Uterus (tissue), 4 donors: ENCODE measurements around the gene ADISSP. TPM values are rescaled to one million over a fixed set of nuclear protein-coding genes. Genes with fewer than 3 reads are reported as not detected.

Source experiments
- DNase-seq, 2 donors: peaks; one replicate each; pipeline ENCODE4 v3.0.0-alpha.2; 2019 to 2020
- H3K27ac ChIP-seq, 2 donors: fragments of 200-600 bp; sonication (generic); 1 replicate in 1 of 2; 2 replicates in 1 of 2; pipeline ENCODE4 v1.5.1; 2016 to 2018
- H3K27me3 ChIP-seq, 2 donors: fragments of 200-600 bp; sonication (generic); one replicate each; pipeline ENCODE4 v1.5.1; 2018 to 2019; ENCODE audit warnings: control low read depth in 1 of 2
- H3K36me3 ChIP-seq, 2 donors: fragments of 200-600 bp; sonication (generic); one replicate each; pipeline ENCODE4 v1.5.1; 2019; ENCODE audit warnings: control low read depth in 1 of 2
- H3K4me1 ChIP-seq, 2 donors: fragments of 200-600 bp; sonication (generic); one replicate each; pipeline ENCODE4 v1.5.1; 2018 to 2019; ENCODE audit warnings: control low read depth in 1 of 2
- H3K4me3 ChIP-seq, 2 donors: fragments of 200-600 bp; sonication (generic); 1 replicate in 1 of 2; 2 replicates in 1 of 2; pipeline ENCODE4 v1.5.1; 2018 to 2019; ENCODE audit warnings: mild to moderate bottlenecking in 1 of 2
- H3K9me3 ChIP-seq, 2 donors: fragments of 200-600 bp; sonication (generic); one replicate each; pipeline ENCODE4 v1.5.1; 2019; ENCODE audit warnings: control low read depth in 1 of 2
- POLR2A ChIP-seq, 2 donors: fragments of 450-650 bp; IDR thresholded peaks; one replicate each; pipeline ENCODE4 v1.6.1; 2016; ENCODE audit warnings: antibody characterized with exemption in 2 of 2, mild to moderate bottlenecking in 1 of 2, moderate library complexity in 1 of 2
- intact Hi-C: fragments of 100-400 bp; cut with DNase I; formaldehyde crosslinking; loops from one replicate; pipeline ENCODE4 v1.15.1; 2023; ENCODE audit warnings: low total_unique reads
- total RNA-seq, 4 donors: library from RNA; depleted of rRNA in 3 of 4; stranded (reverse); fragments of >200 nt in 3 of 4; gene quantifications; one replicate each; pipeline versions ENCODE4 v1.1.0 to v1.2.4, GENCODE V29; 2014 to 2023
- TF ChIP-seq, protein P1 (sequence below), 4 experiments: fragments of 200-600 bp in 2 of 4; fragments of 450-650 bp in 2 of 4; sonication (generic) in 2 of 4; IDR thresholded peaks; one replicate each; pipeline ENCODE4 v1.5.1; 2016 to 2019; ENCODE audit warnings: antibody characterized with exemption in 4 of 4, mild to moderate bottlenecking in 2 of 4, moderate library complexity in 1 of 4
- donor health status: DM: yes; HTN: yes; CAD: no.

ADISSP gene
- total RNA-seq, 4 donors from 2014 or later, result 4.1 to 45.9 (median 34.8) TPM

DNA sequence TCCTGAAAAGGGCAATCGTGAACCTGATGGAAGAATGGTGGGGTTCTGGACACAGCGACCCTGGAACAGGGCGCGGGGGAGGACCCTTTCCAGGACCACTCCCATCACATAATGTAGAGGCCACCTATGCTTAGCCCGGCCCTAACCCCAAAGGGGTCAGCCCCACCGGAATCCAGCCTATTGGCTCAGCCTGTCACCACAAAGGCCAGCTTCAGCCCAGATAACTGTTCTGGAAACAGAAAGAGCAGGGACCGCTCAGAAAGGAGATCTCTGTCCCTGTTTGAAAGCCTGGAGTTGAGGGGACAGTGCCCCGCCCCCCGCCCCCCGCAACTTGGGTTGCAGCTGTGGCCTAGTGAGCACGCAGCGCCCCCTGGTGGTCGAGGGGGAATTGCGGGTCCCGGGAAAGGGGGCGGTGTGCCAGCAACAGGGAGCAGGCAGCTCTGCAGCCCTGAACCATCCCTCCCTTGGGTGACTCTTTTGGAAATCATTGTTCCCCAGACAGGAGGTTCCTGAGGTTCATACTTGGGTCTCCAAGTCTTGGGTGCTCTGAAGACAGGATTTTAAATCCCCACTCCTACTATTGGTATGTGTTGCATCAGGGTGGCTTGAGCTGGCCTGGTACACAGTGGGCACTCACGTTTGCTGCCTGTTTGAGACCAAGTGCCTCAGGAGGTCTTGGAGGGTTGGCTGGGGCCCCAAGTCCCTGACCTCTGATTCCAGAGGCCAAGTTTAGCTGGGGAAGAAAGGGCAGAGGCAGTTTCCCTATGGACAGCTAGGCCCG is 56.7 kb downstream of the ADISSP start:
- no peak overlapping the region for H3K4me3 ChIP-seq
- H3K36me3 ChIP-seq, result no peaks in the 10 kb centered on the region
- intact Hi-C loops, result loop anchor here (2.0 kb wide), 1 partner anchor 34 kb away; no protein-coding TSS in a partner anchor
- peak in 1 of 2 donors; percentile 36 for TF ChIP-seq POLR2A (IDR thresholded peaks at IDR 0.05)
- TF ChIP-seq, protein P1, sequence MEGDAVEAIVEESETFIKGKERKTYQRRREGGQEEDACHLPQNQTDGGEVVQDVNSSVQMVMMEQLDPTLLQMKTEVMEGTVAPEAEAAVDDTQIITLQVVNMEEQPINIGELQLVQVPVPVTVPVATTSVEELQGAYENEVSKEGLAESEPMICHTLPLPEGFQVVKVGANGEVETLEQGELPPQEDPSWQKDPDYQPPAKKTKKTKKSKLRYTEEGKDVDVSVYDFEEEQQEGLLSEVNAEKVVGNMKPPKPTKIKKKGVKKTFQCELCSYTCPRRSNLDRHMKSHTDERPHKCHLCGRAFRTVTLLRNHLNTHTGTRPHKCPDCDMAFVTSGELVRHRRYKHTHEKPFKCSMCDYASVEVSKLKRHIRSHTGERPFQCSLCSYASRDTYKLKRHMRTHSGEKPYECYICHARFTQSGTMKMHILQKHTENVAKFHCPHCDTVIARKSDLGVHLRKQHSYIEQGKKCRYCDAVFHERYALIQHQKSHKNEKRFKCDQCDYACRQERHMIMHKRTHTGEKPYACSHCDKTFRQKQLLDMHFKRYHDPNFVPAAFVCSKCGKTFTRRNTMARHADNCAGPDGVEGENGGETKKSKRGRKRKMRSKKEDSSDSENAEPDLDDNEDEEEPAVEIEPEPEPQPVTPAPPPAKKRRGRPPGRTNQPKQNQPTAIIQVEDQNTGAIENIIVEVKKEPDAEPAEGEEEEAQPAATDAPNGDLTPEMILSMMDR (IDR thresholded peaks at IDR 0.05), result peak; percentile 96 to 99 (median 98)
- H3K4me1 ChIP-seq, result no peaks in the 10 kb centered on the region
- H3K27me3 ChIP-seq, result no peaks in the 10 kb centered on the region
- no peak overlapping the region for H3K27ac ChIP-seq
- no peaks in the 10 kb centered on the region for H3K9me3 ChIP-seq
- peak; percentile 77 to 85 for DNase-seq

DNA sequence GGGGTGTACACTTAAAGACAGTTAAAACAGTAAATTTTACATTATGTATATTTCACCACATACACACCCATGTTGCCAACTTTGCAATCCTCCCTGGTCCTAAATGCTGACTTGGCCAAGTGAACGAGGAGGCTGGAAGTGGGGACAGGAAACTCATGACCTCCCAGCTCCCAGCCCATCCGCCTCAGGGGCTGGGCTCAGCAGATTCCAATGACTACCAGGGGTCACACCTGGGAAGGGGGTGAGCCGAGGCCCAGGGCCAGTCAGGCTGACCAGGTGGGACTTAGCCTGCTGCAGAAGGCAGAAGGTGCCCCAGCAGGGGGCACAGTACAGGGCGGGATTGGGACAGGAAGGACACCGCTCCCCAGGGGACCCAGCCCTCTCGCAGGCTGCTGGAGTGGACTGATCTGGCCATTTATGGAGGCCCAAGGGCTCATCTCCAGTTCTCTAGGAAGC is 57.5 kb downstream of the ADISSP start:
- Histone ChIP-seq H3K9me3 (no peaks in the 10 kb centered on the region), H3K4me3 (no peak overlapping the region), H3K27ac (no peak overlapping the region), H3K27me3 (no peaks in the 10 kb centered on the region), H3K4me1 (no peaks in the 10 kb centered on the region), H3K36me3 (no peaks in the 10 kb centered on the region)
- TF ChIP-seq, protein P1 (IDR thresholded peaks at IDR 0.05), result no peak
- TF ChIP-seq POLR2A (IDR thresholded peaks at IDR 0.05), result no peak
- no peak for DNase-seq
- intact Hi-C loops, result loop anchor here (2.0 kb wide), 1 partner anchor 33 kb away; no protein-coding TSS in a partner anchor

DNA sequence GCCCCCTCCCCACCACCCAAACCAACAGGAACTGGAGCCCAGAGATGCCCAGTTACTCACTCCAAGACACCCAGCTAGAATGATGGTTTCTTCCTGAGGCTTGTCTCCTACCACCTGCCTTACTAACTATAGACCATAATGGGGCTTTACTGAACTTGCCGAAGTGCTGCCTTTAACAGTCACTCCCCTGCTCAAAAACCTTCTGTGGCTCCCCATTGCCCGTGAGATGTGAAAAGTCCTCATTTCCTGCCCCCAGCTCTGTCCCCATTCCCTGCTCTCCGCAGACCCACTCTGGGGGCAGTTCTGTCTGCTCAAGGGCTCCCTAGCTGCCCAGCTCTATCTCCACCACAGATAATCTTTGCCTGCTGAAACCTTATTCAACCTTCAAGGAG is 60.0 kb downstream of the ADISSP start:
- intact Hi-C loops, result no loop called here
- Histone ChIP-seq H3K27ac (no peak overlapping the region), H3K36me3 (no peaks in the 10 kb centered on the region), H3K9me3 (no peaks in the 10 kb centered on the region), H3K4me3 (no peak overlapping the region), H3K27me3 (no peaks in the 10 kb centered on the region), H3K4me1 (no peaks in the 10 kb centered on the region)
- no peak for DNase-seq
- TF ChIP-seq POLR2A (IDR thresholded peaks at IDR 0.05), result no peak
- TF ChIP-seq, protein P1 (IDR thresholded peaks at IDR 0.05), result no peak

DNA sequence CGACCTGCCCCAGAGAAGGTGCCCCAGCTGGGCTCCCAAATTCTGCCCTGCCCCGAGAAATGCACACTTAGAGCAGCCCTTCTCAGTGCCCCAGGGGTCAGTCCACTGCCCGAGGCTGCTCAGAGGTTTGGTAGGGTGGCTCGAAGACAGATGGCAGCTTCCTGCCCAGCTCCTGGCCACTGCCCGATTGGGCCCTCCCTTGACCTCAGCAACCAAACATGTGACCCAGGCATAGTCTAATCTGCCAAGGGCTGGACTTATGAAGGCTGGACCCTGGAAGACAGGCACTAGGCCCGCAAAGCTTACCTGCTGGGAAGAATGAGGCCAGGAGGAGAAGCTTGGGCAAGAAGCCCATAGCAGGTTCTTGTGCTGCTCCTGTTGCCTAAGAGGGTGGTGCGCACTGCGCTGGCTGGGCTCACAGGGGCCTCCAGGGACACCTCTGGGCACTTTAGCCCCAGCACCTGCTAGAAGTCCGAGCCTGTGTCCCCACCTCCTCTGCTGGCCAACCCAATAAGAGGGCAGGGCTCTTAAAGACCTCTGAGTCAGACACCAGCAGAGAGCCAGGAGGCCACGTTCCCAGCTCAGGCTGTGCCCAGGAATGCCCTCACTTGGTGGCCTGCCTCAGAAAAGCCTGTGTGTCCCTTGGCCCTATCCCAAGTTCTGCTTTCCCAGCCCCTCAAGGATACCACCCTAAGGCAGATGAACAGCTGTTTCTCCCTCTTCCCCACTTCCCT is 60.6 kb downstream of the ADISSP start:
- DNase-seq, result no peak
- H3K27me3 ChIP-seq, result no peaks in the 10 kb centered on the region
- no peak overlapping the region for H3K4me3 ChIP-seq
- H3K36me3 ChIP-seq, result no peaks in the 10 kb centered on the region
- no peak overlapping the region for H3K27ac ChIP-seq
- H3K9me3 ChIP-seq, result no peaks in the 10 kb centered on the region
- intact Hi-C loops, result no loop called here
- H3K4me1 ChIP-seq, result no peaks in the 10 kb centered on the region
- TF ChIP-seq, protein P1 (IDR thresholded peaks at IDR 0.05), result no peak
- TF ChIP-seq POLR2A (IDR thresholded peaks at IDR 0.05), result no peak
